UCSD-AML1 (cell line): ENCODE measurements around the gene TGFBR3L.
"Not testable (repeated sequence)": the region's sequence is repeated elsewhere in the genome, so short reads cannot be mapped to it uniquely, and the experiment has no call there.

ENCODE experiments used
- DNase-seq: peaks from one replicate; lab custom pipeline; 2025; ENCODE audit not compliant: unreplicated experiment; lab: John Stamatoyannopoulos, UW

TGFBR3L gene

DNA sequence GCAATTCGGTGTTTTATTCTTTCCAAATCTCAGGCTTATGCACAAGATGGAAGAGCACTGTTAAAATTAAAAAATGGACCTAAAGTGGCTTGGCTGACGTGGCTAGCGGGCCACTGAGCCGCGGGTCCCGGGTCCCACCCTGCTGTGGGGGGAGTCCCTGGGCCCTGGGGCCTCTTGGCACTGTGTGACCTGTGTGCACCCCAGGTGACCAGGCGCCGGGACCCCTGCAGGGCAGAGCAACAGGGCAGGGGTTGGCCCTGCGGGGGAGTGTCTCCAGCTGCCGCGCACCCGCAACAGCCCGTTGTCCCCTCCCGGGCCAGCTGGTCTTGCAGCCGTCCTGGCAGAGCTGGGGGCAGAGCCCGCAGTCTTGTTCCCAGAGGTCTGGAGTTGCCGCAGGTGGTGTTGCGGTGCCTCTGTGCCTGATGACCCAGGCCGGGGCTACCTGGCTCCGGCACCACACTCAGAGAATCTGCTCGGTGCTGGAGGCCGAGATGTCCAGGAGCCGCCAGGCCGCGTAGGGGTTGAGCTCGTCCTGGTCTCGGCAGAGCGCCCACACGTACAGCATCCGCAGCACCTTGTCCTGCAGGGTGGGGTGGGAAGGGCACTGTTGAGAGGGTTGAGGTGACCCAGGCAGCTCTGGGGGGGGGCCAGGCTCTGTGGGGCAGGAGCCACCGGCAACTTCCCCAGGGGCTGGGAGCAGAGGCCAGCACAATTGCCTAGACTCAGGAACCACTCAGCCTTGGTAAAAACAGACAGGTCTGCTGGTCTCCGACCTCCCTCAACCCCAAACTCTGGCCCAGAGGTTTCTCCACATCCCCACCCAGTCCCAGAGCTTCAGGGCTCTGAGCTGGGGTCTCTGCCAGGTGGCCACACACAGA is 12.3 kb downstream of the TGFBR3L start:
- DNase-seq, result no peak

DNA sequence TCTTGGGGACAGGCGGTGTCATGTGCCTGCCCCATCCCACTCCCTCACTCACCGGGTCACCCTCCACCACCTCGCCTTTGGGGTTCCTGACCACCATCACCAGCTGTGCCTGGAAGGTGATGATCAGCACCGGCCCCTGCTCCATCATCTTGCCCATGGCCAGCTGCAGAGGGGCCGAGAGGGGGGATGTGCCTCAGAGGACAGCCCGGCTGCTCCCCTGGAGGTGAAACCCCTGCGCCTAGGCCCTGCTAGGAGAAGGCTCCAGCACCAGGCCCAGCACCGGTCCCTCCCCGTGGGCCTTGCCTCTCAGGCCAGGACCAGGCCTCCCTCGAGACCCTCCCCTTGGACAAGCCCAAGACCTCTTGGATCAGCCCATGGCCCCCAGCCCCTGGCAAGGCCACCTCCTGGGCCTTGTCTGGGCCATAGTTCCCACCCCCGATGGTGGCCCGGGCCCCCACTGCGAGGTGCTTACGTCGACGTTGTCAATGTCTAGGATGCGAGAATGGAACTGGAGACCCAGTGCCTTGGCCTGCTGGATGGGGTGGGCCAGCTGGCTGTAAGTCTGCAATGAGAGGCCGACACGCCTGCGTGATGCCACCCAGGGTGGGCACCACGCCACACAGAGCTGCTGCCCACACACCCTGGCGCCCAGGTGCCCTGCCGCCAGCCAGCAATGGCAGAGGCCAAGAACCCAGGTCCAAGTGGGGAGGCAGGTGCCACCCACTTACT is 13.1 kb downstream of the TGFBR3L start:
- DNase-seq, result no peak

DNA sequence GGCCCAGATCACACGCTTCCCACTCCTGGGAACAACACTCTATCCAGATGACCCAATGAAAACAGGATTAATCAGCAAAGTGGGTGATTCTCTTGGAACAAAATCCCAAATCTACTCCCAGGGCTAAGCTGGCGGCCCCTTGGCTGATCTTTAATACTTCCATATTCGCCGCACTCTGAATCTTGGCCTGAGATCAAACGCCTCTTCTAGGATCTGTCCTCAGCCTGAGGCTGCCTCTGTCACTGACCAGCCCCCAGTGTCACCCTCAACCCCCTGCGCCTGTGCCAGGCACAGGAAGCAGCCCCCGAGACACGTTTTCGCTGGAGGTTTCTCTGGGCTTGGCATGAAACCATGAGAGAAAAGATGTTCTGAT is 13.7 kb downstream of the TGFBR3L start:
- DNase-seq, result no peak

DNA sequence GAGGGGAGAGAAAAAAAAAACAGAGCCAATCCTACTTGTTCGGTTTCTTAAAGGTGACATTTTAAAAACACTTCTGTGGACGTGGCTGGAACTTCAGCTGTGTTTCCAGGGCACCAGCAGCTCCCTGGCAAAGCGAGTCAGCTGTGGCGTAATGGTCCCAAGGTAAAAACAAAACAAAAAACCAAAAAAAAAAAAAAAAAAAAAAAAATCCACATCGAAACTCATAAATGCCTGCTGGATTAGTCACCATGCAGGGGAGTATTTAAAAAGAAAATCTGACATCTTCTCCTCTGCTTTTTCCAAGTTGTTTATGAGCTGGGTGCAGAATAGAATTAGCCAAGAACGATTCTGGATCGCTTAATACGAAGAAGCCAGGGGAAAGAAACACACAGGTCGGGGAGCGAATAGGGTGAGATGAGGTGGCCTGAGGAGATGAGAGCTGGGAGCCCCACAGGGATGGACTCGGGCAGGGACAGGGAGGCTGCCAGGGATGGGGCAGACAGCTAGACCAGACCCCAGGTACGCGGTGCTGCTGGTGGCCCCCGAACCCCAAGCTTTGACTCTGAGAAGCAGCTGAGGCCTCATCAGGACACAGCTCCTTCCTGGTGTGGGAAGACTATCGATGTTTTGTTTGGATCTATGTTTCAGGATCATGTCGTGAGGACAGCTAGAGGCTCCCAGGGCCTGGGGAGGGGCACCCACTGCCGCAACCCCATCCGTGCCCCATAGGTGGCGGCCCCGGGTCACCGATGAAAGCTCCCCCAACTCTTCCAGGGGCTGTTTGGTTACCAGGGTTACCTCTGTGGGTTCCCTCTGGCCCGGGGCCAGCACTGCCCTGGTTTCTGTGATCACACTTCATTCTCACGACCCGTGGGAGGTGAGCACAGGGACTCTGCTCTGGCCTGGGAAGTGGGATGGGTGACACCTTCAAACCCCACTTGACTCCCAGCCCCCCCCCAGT is 14.4 kb downstream of the TGFBR3L start:
- peak; percentile 50 for DNase-seq

DNA sequence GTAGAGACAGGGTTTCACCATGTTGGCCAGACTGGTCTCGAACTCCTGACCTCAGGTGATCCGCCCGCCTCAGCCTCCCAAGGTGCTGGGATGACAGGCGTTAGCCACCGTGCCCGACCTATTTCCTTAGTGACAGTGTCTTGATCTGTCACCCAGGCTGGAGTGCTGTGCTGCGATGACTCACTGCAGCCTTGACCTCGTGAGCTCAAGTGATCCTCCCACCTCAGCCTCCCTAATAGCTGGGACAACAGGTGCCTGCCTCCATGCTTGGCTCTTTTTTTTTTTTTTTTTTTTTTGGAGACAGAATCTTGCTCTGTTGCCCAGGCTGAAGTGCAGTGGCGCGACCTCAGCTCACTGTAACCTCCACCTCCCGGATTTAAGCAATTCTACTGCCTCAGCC is 15.4 kb downstream of the TGFBR3L start:
- not testable (repeated sequence) for DNase-seq

DNA sequence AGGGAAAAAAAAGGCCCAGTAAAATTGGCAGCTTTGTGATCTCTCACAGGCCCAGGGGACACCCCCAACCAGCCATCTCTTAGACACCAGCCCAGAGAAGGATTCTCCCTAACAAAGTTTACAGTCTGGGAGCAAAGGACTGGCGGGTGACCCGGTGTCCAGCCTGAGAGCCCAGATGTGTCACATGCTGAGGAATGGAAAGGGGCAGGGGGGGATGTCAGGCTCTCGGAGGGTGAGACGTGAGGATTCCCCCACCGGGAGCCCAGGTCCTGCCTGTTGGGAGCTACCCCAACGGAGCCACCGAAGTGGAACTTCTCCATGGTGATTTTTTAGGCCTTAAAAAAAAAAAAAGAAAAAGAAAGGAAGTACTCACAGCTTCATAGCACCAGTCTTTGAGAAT is 16.1 kb downstream of the TGFBR3L start:
- DNase-seq, result no peak

DNA sequence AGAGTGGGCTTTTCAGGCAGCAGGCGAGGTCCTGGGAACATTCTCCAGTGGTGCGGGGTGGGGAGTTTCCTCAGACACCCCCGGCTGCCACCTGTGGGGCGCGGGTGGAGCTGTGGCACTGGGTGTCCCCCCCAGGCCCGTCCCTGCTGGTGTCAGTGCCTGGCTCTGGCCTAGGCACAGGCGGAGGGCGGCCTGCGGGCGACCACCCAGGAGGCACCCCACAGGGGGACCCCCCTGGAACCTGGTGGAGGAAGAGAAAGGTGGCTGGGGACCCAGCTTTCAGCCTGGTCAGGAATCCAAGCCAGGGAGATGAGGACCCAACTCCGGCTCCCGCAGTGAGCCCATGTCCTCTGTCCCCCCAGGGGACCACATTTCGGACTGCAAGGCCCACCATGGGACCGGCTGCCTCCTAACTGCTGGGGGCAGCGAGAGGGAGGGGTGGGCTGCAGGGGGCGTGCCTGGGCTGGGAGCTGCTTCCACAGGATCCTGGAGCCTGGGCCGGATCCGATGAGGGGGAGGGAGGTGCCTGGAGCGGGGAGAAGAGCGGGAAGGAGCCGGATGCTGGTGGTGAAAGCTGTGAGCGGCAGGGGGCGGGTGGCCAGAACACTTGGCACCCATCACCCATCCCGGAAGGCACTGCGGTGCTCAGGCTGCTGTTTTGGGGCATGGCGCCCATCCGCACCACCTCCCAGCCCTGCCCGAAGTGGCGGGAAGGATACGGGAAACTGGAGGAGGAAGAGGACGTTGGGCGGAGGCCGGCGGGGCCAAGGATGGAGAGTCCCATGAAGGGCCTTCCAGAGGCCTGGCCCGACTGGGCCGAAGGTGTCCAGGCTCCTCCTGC is 16.8 kb downstream of the TGFBR3L start:
- DNase-seq, result no peak

DNA sequence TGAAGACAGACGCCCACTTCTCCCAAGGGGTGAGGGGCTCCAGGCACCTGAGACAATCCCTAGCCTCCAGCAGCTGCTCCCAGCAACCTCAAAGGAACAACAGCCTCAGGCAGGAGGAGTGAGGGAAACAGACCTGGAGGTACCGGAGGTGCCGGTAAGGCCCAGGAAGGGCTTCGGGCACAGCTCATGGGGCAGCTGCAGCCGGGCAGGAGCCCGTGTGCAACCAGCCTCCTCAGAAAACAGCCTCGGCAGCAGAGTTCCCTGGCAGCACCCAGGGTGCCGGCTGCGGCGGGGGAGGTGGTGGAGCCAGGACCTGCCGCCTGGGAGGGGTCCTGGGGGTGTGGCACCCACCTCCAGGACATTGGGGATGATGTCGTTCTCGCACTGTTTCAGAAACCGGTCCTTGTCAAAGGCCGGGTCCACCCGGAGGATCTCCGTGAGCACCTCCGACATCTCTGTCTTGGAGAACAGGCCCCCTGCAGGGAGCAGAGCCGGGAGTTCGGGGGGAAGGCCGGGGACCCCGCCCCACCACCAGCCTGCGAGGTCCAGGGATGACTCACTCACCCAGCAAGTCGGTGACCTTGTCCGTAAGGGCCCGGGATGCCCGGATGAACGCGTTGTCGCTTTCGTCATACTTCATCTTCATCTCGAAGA is 17.8 kb downstream of the TGFBR3L start:
- no peak for DNase-seq

DNA sequence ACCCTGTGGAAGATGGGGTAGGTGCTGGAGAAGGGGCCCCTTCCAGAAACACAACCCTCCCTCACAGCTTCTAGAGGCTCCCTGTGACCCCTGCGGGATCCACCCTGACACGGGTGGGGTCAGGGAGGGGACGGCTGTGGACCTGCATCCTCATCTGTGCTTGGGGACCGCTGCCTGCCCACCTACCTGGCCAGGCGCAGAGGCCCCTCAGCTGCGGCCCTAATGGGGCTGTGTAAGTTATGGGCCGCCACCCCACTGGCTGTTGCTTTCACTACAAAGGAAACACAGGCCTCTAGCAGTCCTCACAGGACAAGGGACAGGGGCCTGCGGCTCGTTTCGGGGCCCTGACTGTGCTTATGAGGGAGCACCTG is 18.3 kb downstream of the TGFBR3L start:
- no peak for DNase-seq

DNA sequence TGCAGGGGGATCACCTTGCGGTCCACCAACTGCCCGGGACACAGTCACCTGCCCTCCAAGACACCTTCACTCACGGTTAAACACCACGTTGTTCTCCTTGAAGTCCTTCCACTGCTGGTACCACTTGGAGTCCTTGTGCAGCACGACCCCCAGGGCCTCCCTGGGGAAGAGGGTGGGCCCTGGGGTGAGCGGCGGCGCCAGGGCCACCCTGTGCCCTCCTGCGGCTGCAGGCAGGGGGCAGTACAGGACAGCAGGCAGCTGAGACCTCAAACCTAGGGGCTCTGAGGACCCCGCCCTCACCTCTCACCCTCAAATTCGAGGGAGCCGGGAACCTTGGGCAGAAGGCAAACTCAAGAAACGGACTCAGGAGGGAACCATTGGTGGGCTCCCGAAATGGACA is 18.8 kb downstream of the TGFBR3L start:
- DNase-seq, result no peak

DNA sequence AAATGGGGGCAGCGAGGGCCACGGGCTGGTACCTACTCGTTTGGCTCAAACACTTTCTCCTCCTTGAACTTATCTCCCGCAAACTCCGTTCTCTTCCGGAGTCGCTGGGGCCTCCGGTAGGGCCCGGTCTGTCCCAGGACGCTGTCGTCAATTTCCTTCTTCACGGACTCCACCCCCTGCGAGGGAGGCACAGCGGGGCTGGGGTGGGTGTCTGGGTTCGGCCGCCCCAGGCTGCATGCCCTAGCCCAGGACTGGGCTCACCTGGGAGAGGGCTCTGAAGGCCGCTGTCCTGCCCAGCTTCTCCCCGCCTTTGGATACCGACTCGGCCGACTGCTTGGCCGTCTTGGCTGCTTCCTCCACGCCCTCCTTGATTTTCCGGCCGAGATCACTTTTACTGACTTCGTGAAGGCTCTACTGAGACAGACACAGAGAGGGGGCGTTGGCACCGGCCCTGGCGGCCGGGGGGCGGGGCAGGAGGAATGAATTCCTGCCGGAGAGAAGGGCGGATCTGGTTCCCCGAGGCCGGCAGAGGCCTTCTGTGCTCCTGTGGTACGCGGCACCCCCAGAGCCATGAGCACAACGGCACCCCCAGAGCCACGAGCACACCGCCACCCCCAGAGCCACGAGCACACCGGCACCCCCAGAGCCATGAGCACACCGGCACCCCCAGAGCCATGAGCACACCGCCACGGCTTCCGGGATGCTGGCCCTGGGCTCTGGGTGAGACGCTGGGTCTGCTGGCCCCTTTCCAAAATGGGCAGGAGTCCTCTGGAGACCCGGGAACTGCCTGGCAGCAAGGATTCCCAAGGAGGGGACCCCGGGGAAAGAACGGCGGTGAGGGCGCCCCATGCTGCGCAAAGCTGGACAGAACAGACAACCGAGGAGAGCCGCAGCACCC is 19.4 kb downstream of the TGFBR3L start:
- no peak for DNase-seq

DNA sequence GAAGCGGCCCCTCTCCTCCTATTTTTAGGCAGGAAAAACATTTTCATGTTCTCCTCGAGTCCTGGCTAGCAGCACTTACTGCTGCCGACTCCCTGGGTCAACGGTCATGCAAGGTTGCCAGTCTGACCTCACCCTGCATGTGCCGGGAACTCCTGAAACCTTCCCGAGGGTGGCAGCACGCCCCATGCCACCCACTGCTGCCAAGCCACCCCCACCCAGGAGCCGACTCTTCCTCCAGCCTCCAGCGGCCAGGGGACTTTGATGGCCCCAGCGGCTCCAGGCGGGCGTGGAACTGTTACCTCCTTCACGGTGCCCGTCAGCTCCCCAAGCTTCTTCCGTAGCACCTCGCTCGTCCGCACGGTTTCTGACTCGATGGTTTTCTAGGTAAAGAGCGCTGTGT is 20.1 kb downstream of the TGFBR3L start:
- no peak for DNase-seq

DNA sequence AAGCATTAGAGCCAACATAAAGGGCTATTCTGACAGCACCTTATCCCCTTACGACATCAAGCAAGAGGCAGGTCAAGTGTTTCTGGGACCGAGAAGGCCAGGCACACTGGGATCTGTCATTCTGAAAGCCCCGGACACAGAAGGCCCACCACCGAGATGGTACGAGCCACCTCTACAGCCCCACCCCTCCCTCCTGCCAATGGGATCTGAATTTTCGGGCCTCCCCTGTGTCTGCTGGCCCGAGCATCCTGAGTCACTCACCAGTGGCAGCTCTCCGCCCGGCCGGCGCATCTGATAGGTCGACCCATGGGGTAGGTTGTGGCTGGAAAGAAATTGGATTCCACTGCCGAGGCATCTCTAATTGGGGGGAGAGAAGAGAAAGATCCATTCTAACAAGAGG is 26.2 kb downstream of the TGFBR3L start:
- DNase-seq, result no peak

DNA sequence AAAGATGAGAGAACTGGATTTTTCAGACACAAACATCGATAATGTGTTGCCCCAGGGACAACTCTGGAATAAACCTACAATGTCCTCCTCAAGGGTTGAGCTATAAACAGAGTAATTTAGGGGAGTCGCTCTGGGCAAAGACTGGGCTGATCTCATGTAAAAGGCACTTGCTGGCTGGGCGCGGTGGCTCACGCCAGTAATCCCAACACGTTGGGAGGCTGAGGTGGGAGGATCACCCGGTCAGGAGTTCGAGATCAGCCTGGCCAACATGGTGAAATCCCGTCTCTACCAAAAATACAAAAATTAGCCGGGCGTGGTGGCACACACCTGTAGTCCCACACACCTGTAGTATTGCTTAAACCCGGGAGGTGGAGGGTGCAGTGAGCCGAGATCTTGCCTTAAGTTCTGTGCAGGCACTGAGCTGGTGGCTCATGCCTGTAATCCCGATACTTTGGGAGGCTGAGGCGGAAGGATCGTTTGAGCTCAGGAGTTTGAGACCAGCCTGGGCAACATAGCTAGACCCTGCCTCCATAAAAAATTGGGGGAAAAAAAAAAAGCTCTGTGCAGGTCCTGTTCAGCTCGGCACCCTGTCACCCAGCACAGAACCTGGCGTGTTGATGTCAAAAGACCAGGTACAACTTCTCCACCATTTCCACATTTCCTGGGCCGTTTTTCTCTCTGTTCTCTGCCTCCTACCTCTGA is 27.4 kb downstream of the TGFBR3L start:
- DNase-seq, result no peak

DNA sequence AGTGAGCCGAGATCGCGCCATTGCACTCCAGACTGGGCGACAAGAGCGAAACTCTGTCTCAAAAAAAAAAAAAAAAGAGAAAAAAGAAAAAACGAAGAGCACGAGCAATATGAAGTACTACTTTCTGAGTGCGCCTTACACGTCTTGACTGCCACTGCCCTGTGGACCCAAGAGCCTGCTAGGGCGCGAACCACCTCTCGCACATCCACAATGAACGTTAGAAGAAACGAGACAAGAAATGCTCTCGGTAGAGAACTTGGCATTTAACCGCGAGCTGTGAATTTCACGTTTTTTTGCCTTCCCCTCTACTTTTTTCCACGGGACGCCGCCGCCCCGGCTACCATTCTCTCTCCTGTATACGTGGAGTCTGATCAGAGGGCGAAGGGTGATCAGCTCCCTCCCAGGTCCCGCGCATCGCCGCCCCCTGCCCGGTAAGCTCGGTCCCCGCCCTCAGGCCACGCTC is 28.4 kb downstream of the TGFBR3L start:
- no peak for DNase-seq

DNA sequence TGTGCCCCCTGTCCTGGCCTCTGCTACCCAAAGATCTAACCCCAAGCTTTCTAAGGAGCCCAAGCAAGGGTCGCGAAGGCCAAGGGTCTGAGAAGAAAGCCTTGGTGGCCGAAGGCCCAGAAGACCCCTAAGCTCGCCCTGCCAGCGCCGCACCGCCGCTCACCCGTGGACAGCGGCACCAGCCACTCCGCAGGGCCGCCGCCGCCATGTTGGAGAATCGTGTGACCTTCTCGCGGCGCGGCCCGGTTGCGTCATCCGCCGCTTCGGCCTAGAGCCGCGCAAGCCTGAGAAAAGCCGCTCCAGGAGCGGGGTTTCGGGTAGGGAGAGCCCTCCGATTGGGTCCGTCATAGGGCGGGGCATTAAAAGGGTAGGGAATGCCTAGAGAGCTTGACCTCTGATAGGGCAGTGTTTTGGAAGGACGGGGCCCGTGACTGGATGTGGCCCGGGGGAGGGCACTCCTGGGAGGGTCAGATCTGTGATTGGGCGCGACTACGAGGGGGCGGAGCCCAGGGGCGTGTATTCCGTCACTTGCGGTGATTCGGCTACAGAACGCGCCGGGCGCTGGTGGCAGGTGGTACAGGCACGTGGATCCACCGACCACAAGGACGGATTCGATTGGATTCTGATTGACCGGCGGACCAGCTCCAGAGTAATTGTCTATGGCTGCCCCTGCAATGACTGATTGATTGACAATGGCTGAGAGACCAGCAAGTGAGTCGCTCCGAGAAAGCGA is 29.0 kb downstream of the TGFBR3L start, which contains the start of gene TIMM44:
TIMM44 (minus strand) TSS at position 223 of the 733 bp plus-strand sequence; CDS start at position 208, 15 bp downstream.
- peak; percentile 98 for DNase-seq

DNA sequence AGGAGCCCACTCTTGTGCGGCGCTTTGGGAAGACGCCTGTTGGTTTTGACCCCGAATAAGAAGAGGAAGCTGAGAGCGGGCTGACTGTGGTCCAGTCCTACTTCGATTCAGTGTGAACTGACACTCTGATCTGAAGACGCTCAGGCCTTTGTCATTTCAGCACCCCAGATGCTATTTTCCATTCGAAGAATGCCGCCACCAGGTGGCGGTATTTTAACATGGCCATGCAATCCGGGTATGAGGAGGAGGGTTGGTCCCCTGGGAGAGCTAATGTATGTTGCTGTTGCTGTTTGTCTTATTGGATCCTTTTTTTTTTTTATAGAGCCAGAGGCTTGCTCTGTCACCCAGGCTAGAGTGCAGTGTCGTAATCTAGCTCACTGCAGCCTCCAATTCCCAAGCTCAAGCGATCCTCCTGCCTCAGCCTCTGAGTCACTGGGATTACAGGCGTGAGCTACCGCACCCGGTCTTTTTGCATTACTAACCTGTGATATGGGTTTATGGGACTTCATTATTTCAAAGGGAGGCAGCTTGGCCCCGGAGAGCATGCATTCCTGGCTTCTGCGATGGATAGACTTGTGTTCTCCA is 29.6 kb downstream of the TGFBR3L start:
- peak; percentile 83 for DNase-seq
